Femur (tissue), 1 donor: ENCODE data around the gene LTN1.
"Not testable (repeated sequence)": the region's sequence is repeated elsewhere in the genome, so short reads cannot be mapped to it uniquely, and the experiment has no call there.

ENCODE experiments used
- DNase-seq: peaks from one replicate; pipeline ENCODE4 v3.0.0-alpha.2; 2017

The LTN1 gene, protein sequence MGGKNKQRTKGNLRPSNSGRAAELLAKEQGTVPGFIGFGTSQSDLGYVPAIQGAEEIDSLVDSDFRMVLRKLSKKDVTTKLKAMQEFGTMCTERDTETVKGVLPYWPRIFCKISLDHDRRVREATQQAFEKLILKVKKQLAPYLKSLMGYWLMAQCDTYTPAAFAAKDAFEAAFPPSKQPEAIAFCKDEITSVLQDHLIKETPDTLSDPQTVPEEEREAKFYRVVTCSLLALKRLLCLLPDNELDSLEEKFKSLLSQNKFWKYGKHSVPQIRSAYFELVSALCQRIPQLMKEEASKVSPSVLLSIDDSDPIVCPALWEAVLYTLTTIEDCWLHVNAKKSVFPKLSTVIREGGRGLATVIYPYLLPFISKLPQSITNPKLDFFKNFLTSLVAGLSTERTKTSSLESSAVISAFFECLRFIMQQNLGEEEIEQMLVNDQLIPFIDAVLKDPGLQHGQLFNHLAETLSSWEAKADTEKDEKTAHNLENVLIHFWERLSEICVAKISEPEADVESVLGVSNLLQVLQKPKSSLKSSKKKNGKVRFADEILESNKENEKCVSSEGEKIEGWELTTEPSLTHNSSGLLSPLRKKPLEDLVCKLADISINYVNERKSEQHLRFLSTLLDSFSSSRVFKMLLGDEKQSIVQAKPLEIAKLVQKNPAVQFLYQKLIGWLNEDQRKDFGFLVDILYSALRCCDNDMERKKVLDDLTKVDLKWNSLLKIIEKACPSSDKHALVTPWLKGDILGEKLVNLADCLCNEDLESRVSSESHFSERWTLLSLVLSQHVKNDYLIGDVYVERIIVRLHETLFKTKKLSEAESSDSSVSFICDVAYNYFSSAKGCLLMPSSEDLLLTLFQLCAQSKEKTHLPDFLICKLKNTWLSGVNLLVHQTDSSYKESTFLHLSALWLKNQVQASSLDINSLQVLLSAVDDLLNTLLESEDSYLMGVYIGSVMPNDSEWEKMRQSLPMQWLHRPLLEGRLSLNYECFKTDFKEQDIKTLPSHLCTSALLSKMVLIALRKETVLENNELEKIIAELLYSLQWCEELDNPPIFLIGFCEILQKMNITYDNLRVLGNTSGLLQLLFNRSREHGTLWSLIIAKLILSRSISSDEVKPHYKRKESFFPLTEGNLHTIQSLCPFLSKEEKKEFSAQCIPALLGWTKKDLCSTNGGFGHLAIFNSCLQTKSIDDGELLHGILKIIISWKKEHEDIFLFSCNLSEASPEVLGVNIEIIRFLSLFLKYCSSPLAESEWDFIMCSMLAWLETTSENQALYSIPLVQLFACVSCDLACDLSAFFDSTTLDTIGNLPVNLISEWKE (N-terminal part only)

GRCh38 chr21:28992526-28993292 is at the start of gene LTN1:
Gene LTN1 (minus strand): TSS chr21:28992877. CDS start chr21:28992805, 72 bp downstream.
- peak; percentile 99 for DNase-seq

GRCh38 chr21:29034678-29035077 is 42.0 kb upstream of the LTN1 start:
- no peak for DNase-seq

- DNase-seq: no peak
Observed at GRCh38 chr21:29033871-29034270, 41.2 kb upstream of the LTN1 start.

DNA sequence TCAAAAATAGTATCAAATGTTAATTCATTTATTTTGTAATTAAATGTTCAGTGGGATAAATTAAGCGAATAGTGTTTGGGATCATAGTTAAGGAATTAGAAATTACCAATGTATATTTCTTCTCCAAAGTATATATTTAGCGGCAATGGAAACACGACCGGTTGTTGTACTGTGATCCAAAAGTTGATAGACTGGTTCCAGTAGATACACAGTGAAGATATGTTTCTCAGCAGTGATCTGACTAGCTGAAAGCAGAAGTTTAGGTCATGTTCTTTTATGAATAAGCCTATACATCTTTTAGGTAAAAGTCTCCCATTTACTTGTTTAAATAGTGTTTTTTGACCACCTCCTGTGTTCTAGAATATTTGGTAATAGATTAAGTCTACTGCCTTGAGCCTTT is 40.6 kb upstream of the LTN1 start:
- DNase-seq: no peak

GRCh38 chr21:29030909-29031308 is 38.2 kb upstream of the LTN1 start:
- DNase-seq: no peak

GRCh38 chr21:29029524-29029923 is 36.8 kb upstream of the LTN1 start:
- no peak for DNase-seq

DNA sequence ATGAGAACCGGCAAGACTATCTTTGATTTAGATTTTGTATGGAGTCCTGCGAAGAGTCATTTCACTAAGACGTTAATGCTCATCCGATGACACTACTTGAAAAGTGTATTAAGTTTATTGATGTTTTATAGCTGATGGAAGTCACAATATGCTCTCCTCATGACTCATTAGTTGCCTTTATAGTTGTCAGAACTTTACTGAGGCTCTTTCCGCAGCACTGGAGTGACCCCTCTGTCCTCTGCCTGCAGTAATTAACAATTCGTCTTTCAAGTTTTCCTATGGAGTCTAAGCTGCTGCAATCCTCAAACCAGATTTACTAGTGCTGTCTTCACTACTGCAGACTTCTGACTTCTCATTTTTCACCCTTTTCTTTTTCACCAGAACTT is 32.6 kb upstream of the LTN1 start:
- no peak for DNase-seq

DNA sequence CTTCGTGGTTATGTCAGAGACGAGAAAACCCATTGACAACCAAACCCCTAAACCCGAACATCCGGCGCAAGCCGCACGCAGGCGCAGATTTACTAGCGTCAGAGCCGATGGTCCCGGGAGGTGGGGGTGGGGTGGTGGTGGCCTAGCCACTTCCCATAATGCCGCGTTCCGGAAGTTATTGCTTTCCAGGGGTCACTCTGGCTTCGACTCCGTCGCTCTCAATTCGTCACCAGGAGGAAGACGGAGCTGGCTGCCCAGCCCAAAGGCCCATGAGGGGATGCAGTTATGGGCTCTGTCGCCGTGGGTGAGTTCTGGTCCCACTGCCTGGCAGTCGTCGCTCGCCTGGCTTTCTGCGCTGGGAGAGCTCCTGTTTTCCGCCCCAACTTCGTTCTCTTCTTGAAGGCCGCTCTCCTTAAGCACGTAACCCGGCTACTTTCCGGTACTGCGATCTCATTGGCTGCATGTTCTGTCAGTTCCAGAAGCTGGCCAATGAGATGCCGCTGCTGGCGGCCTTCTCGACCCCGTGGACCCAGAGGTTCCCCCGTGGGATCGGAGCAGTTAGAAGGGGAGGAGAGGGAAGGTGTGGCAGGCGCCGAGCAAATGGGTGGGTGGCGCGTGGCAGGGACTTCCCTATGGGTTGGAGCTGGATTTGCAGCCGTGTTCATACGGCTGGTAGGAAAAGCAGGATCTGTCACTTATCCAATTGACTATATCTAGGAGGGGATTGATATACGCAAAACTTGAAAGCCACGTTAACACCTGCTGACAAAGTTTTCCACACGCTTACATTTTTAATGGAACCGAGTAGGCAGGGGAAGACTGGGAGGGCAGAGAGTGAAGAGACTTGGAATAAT is 32.0 kb upstream of the LTN1 start, which contains the start of gene USP16:
Gene USP16 (plus strand): TSS at position 195 of the 854 bp plus-strand sequence. CDS start 3,246 bp downstream, outside the sequence.
- peak; percentile 98 for DNase-seq

- DNase-seq: no peak
Observed at GRCh38 chr21:29022166-29022565, 29.5 kb upstream of the LTN1 start.

- no peak for DNase-seq
Observed at GRCh38 chr21:29018540-29018939, 25.9 kb upstream of the LTN1 start.

GRCh38 chr21:29017639-29018237 is 25.1 kb upstream of the LTN1 start:
- no peak for DNase-seq

DNA sequence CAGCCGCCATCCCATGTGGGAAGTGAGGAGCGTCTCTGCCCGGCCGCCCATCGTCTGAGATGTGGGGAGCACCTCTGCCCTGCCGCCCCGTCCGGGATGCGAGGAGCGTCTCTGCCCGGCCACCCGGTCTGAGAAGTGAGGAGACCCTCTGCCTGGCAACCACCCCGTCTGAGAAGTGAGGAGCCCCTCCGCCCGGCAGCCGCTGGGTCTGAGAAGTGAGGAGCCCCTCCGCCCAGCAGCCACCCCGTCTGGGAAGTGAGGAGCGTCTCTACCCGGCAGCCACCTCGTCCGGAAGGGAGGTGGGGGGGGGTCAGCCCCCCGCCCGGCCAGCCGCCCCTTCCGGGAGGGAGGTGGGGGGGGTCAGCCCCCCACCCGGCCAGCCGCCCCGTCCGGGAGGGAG is 18.6 kb upstream of the LTN1 start:
- not testable (repeated sequence) for DNase-seq

- DNase-seq: no peak
Observed at GRCh38 chr21:29008367-29008766, 15.7 kb upstream of the LTN1 start.

DNA sequence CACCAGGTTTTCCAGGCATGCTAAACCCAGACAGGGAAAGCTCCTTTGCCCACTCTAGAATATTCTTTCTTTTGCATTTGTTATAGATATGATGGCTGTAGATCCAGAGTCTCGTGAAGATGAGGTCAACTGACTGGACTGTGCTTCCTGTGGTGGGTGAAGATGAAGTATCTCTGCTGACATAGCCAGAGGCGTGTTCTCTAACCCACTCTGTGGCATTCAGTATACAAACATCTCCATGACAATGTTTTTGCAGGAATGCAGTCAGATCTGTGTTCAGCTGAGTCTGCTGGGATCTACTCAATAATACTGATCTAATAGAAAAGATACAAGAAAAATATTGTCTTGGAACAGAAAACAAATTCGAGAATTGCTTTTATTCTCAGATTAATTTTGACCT is 15.1 kb upstream of the LTN1 start:
- DNase-seq: no peak

GRCh38 chr21:29007135-29007534 is 14.5 kb upstream of the LTN1 start:
- DNase-seq: no peak

- no peak for DNase-seq
Observed at GRCh38 chr21:29005696-29006095, 13.0 kb upstream of the LTN1 start.

DNA sequence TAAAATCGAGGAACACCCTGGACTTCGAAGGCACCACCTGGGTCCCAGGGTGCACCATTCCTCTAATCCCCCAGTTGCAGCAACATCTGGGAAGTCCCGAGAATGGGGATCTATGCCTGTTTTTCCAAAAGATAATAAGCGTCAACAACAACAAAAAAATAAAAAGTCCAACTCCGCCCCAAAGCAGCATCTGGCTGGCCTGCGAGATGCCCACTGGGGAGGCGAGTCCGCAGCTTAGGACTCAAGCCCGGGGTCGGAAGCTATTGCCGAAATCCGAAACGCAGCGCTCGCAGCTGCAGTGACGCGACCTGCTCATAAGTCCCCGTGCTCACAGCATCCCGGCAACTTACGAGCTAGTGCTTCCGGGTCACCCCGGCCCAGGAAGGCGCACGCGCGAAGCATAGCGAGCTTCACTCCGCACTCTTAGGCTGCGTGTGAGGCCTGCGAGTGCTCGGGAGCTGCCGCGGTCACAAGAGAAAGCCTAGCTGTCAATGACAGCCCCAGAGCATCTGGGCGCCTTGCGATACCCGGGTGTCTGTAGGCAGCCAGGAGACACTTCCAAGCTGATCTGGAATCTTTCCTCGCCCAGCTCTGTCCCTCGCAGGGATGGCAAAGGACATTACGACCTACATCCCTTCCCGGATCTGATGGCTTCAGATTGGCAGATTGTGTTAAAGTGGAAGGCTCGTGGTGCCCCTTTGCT is 9.9 kb upstream of the LTN1 start:
- DNase-seq: peak; percentile 97

DNA sequence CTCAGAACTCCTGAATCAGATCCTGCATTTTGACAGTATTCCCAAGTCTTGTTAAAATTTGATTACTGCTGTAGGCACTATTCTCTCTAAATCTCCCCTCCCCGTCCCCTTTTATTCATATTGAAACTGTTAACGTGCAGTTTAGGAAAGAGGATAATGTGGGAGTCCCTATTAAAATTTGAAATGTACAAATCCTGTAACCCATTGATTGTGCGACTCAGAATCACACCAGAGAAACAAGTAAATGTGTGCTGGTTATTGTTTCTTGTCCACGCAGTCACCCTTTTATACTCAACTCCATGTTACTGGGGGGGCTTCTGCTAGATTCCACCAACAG is 584 bp upstream of the LTN1 start:
- no peak for DNase-seq

- no peak for DNase-seq
Observed at GRCh38 chr21:28991861-28992525, 684 bp downstream of the LTN1 start.

DNA sequence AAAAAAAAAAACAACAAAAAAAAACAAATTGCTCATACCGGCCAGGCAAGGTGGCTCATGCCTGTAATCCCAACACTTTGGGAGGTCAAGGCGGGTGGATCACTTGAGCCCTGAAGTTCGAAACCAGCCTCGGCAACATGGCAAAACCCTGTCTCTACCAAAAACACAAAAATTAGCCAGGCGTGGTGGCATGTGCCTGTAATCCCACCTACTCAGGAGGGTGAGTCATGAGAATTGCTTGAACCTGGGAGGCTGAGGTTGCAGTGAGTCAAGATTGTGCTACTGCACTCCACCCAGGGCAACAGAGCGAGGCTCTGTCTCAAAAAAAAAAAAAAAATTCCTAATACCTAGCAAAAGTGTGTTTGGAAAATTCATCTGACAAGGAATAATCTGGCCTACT is 4.5 kb downstream of the LTN1 start:
- DNase-seq: not testable (repeated sequence)
